Uterus (tissue), 4 donors: Measurements from ENCODE around the gene PHF13. TPM values are rescaled to one million over a fixed set of nuclear protein-coding genes. Genes with fewer than 3 reads are reported as not detected.
"Not testable (repeated sequence)": the region's sequence is repeated elsewhere in the genome, so short reads cannot be mapped to it uniquely, and the experiment has no call there.

Experiments used
- DNase-seq, 2 donors: peaks; one replicate each; pipeline ENCODE4 v3.0.0-alpha.2; 2019 to 2020
- H3K27ac ChIP-seq, 2 donors: fragments of 200-600 bp; sonication (generic); 1 replicate in 1 of 2; 2 replicates in 1 of 2; pipeline ENCODE4 v1.5.1; 2016 to 2018
- H3K27me3 ChIP-seq, 2 donors: fragments of 200-600 bp; sonication (generic); one replicate each; pipeline ENCODE4 v1.5.1; 2018 to 2019; ENCODE audit warnings: control low read depth in 1 of 2
- H3K36me3 ChIP-seq, 2 donors: fragments of 200-600 bp; sonication (generic); one replicate each; pipeline ENCODE4 v1.5.1; 2019; ENCODE audit warnings: control low read depth in 1 of 2
- H3K4me1 ChIP-seq, 2 donors: fragments of 200-600 bp; sonication (generic); one replicate each; pipeline ENCODE4 v1.5.1; 2018 to 2019; ENCODE audit warnings: control low read depth in 1 of 2
- H3K4me3 ChIP-seq, 2 donors: fragments of 200-600 bp; sonication (generic); 1 replicate in 1 of 2; 2 replicates in 1 of 2; pipeline ENCODE4 v1.5.1; 2018 to 2019; ENCODE audit warnings: mild to moderate bottlenecking in 1 of 2
- H3K9me3 ChIP-seq, 2 donors: fragments of 200-600 bp; sonication (generic); one replicate each; pipeline ENCODE4 v1.5.1; 2019; ENCODE audit warnings: control low read depth in 1 of 2
- CTCF ChIP-seq, 4 experiments: fragments of 200-600 bp in 2 of 4; fragments of 450-650 bp in 2 of 4; sonication (generic) in 2 of 4; IDR thresholded peaks; one replicate each; pipeline ENCODE4 v1.5.1; 2016 to 2019; ENCODE audit warnings: antibody characterized with exemption in 4 of 4, mild to moderate bottlenecking in 2 of 4, moderate library complexity in 1 of 4
- POLR2A ChIP-seq, 2 donors: fragments of 450-650 bp; IDR thresholded peaks; one replicate each; pipeline ENCODE4 v1.6.1; 2016; ENCODE audit warnings: antibody characterized with exemption in 2 of 2, mild to moderate bottlenecking in 1 of 2, moderate library complexity in 1 of 2
- intact Hi-C: fragments of 100-400 bp; cut with DNase I; formaldehyde crosslinking; loops from one replicate; pipeline ENCODE4 v1.15.1; 2023; ENCODE audit warnings: low total_unique reads
- total RNA-seq, 4 donors: library from RNA; depleted of rRNA in 3 of 4; stranded (reverse); fragments of >200 nt in 3 of 4; gene quantifications; one replicate each; pipeline versions ENCODE4 v1.1.0 to v1.2.4, GENCODE V29; 2014 to 2023
- donor health status: DM: yes; HTN: yes; CAD: no.

The PHF13 gene
- total RNA-seq, 4 donors from 2014 or later: 1.8 to 29.6 (median 15.0) TPM

DNA sequence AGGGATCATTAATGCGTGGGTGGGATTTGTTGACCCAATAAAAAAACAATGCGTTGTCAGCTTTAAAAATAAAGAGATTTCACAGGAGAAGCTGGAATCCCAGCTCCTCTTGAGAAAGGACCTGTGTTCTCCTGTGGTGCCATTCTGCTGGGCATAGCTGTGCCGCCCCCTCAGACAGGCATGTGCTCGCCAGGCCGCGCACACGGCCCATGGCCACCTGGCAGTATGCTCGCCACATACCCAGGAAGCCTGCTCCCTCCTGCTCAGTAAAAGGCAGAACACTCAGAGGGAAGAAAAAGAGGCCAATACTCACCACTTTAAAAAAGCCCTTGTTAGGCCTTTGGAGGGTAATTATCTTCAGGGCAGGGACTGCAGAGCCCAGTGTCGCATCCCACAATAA lies 24.2 kb downstream of the PHF13 start:
- no peaks in the 10 kb centered on the region for H3K9me3 ChIP-seq
- intact Hi-C loops: loop anchor here (10.0 kb wide), 1 partner anchor 83 kb away; the partner anchor contains the start of genes NOL9 and TAS1R1
- H3K36me3 ChIP-seq: no peaks in the 10 kb centered on the region
- no peaks in the 10 kb centered on the region for H3K4me1 ChIP-seq
- H3K27ac ChIP-seq: peak overlapping the region; percentile 59 to 72
- no peak overlapping the region for H3K4me3 ChIP-seq
- TF ChIP-seq CTCF (IDR thresholded peaks at IDR 0.05) (no peak), POLR2A (IDR thresholded peaks at IDR 0.05) (no peak)
- no peak for DNase-seq
- H3K27me3 ChIP-seq: no peaks in the 10 kb centered on the region

DNA sequence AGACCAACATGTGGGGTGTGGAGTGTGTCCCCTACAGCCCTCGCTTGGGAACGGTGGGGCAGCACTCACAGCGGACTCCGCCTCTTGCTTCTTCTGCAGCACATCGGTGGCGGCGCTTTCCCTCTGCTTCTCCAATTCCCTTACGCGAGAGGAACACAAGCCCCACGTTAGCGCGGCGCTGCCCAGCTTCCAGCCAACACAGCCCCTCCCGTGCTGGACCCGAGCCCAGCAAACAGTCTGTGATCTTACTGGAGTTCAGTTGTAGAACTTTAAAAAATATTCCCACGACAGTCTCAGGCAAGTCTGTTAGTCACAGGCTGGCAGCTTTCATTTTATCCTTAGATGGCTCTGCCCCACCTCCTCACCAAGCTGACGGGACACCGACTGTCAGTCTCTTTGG lies 24.7 kb downstream of the PHF13 start:
- intact Hi-C loops: loop anchor here (10.0 kb wide), 1 partner anchor 83 kb away; the partner anchor contains the start of genes NOL9 and TAS1R1
- no peak overlapping the region for H3K4me3 ChIP-seq
- no peaks in the 10 kb centered on the region for H3K27me3 ChIP-seq
- H3K4me1 ChIP-seq: no peaks in the 10 kb centered on the region
- TF ChIP-seq POLR2A (IDR thresholded peaks at IDR 0.05) (peak in 1 of 2 donors; percentile 10), CTCF (IDR thresholded peaks at IDR 0.05) (no peak)
- no peaks in the 10 kb centered on the region for H3K36me3 ChIP-seq
- peak overlapping the region; percentile 59 to 72 for H3K27ac ChIP-seq
- DNase-seq: peak; percentile 81 to 87
- H3K9me3 ChIP-seq: no peaks in the 10 kb centered on the region

DNA sequence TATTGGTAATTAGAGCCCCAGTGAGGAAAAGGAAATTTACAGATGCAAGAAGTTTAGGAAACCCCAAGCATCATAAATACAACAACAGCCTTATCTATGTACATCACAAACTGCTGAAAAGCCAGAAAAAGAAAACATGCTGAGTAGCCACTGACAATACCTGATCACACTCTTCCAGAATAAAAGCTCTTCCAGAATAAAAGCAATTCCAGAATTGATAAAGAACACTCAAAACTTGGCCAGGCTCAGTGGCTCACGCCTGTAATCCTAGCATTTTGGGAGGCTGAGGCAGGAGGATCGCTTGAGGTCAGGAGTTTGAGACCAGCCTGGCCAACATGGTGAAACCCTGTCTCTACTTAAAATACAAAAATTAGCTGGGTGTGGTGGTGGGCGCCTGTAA lies 27.3 kb downstream of the PHF13 start:
- not testable (repeated sequence) for H3K4me1 ChIP-seq, H3K27me3 ChIP-seq, H3K4me3 ChIP-seq, DNase-seq, H3K27ac ChIP-seq, H3K9me3 ChIP-seq, H3K36me3 ChIP-seq
- intact Hi-C loops: loop anchor here (10.0 kb wide), 1 partner anchor 146 kb away; the partner anchor contains the start of gene PLEKHG5

- Histone ChIP-seq H3K4me3 (no peak overlapping the region), H3K36me3 (no peaks in the 10 kb centered on the region), H3K27me3 (no peaks in the 10 kb centered on the region), H3K4me1 (no peaks in the 10 kb centered on the region), H3K27ac (no peak overlapping the region), H3K9me3 (no peaks in the 10 kb centered on the region)
- no peak for TF ChIP-seq POLR2A (IDR thresholded peaks at IDR 0.05)
- no peak for TF ChIP-seq CTCF (IDR thresholded peaks at IDR 0.05)
- no peak for DNase-seq
- intact Hi-C loops: loop anchor here (10.0 kb wide), 1 partner anchor 150 kb away; the partner anchor contains the start of gene PLEKHG5
These were observed 31.5 kb downstream of the PHF13 start for GRCh38 chr1:6645018-6645417.

- no peaks in the 10 kb centered on the region for H3K36me3 ChIP-seq
- TF ChIP-seq POLR2A (IDR thresholded peaks at IDR 0.05) (no peak), CTCF (IDR thresholded peaks at IDR 0.05) (peak; percentile 43 to 75 (median 66))
These were observed 33.1 kb downstream of the PHF13 start for GRCh38 chr1:6646499-6647148.

More at GRCh38 chr1:6646499-6647148, 33.1 kb downstream of the PHF13 start:
- DNase-seq: peak in 1 of 2 donors; percentile 39
- no peaks in the 10 kb centered on the region for H3K9me3 ChIP-seq
- intact Hi-C loops: loop anchor here (10.0 kb wide), 1 partner anchor 152 kb away; the partner anchor contains the start of gene PLEKHG5
- H3K27me3 ChIP-seq: no peaks in the 10 kb centered on the region
- no peak overlapping the region for H3K27ac ChIP-seq
- H3K4me3 ChIP-seq: no peak overlapping the region
- no peaks in the 10 kb centered on the region for H3K4me1 ChIP-seq
